ENCODE measurements around the gene HNRNPF.
"Not testable (repeated sequence)": the region's sequence is repeated elsewhere in the genome, so short reads cannot be mapped to it uniquely, and the experiment has no call there.

The HNRNPF gene

DNA sequence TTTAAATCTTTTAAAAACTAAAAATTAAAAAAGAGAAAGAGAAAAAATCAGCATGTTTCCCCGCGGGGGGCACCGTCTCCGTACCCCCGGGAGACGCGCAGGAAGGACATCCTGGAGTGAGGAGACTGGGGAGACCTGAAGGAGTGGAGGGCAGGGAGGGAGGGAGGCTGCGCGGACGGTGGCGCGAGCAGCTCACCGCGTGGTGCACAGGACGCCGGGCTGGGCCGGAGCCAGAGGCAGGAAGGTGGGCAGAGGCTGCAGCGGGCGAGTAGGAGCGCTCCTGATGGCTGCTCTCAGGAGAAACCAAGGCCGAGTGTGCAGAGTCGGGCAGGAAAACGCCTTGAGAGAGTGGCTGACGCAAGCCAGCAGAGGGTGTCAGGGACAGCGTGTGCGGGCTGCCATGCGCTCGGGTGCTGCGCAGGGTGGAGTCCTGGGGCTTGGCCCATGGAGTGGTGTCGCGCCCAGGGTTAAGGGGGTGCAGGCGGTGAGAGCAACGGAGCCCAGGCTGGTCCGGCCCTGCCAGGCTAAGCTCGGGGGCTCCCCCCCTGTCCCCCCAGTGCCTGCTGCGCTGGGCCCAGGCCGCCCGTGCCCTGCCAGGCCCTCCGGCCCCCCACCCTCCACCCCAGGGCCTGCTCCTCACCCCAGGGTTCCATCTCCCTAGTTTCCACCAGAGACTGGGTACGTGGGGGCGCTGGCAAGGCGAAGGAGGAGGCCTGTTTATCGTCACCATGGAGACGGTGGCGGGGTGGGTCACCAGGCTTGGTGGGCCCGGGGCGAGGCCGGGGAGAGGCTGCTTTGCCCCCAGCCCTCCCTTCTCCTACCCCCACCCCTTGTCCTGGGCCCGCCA, 66.5 kb downstream of the HNRNPF start:
- DNase-seq = no peak

GRCh38 chr10:43341450-43341849, 67.5 kb downstream of the HNRNPF start:
- DNase-seq = no peak

GRCh38 chr10:43340619-43341018, 68.4 kb downstream of the HNRNPF start:
- no peak for DNase-seq

DNA sequence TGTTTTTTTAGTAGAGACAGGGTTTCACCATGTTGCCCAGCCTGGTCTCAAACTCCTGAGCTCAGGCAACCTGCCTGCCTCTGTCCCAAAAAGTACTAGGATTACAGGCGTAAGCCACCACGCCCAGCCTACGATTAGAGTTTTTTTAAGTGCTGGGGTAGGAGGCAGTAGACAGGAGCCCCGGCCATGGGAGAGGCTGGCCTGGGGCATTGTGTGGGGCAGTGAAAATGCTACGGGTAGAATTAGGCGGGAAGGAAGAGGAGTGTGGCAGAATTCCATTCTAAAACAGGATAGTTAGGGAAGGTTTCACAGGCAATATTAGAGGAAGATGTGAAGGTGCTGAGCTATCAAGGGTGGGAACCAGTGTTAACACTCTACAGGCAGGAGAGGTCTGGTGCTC, 68.9 kb downstream of the HNRNPF start:
- no peak for DNase-seq

DNA sequence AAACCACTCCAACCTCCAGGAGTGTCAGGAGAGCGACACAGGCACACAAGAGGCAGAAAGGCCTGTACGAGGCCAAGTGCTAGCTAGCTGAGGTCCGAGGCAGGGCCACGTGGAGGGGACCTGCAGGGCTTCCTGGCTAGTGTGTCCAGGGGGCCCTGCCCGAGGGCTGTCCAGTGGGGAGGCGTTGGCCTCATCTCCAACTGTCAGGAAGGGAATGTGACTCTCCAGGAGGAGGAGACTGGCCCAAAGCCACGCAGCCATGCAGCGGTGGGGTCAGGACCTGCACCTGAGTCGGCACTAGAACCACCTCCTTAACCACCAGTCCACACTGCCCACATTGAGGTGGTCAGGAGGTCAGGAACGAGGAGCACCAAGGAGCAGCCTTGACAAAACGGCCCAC, 69.8 kb downstream of the HNRNPF start:
- no peak for DNase-seq

DNA sequence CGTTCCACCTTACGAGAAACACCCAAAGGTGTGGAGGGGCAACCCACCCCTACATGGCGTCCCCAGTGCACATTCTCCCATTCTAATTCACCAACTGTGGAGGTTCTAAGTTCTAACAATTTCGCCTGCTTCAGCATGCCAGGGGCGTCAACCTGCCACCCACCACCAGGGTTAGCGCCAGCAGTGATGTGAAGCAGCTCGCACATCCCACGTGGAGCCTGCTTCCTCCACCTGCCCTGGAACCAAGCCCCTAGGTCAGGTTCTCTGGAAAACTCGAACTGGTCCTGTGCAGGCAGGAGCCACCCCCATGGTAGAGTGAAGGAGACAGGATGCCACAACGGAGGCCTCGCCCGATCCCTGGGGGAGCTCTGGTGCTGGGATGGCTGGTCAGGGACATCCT, 70.9 kb downstream of the HNRNPF start:
- no peak for DNase-seq

DNA sequence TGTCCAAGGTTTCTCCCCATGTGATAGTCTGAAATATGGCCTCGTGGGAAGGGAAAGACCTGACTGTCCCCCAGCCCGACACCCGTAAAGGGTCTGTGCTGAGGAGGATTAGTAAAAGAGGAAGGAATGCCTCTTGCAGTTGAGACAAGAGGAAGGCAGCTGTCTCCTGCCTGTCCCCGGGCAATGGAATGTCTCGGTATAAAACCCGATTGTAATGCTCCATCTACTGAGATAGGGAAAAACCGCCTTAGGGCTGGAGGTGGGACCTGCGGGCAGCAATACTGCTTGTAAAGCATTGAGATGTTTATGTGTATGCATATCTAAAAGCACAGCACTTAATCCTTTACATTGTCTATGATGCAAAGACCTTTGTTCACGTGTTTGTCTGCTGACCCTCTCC, 71.5 kb downstream of the HNRNPF start:
- DNase-seq = not testable (repeated sequence)

GRCh38 chr10:43336641-43337318, 72.2 kb downstream of the HNRNPF start:
- DNase-seq = no peak

DNA sequence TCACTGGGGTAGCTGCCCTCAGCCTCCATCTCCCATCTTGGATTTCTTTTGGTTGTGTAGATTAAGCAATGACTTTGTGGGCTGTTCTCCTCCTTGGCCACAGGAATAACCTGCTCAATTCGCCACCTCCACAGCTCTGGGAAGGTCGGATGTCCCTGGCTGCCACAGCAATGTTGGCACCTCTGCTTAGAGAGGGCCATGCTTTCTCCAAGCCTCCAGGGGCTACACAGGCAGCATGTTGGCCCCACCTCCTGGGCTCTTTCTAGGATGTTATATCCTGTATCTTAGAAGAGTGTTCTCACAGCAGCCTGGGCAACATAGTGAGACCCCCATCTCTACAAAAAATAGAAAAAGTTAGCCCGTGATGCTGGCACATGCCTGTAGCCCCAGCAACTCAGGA, 72.9 kb downstream of the HNRNPF start:
- DNase-seq = no peak
